ENCODE results near the gene IFT88.
"Not testable (repeated sequence)": the region's sequence is repeated elsewhere in the genome, so short reads cannot be mapped to it uniquely, and the experiment has no call there.

The IFT88 gene

DNA sequence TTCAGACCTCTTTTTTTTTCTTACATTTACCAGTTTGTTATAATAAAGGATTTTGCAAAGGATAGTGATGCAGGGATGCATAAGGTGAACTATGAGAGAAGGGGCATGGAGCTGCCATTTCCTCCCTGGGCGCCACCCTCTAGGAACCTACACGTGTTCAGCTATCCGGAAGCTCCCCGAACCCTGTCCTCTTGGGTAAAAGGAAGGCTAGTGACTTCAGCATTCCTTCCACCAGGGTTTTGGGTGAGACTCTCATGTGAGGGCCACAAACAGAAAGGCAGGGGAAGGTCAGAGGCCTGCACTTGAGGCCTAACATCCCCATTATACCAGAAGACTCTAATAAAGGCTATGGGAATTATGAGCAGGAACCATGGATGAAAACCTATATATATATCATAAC, 57.3 kb downstream of the IFT88 start:
- no peak for DNase-seq (ENCODE audit: low read depth)

DNA sequence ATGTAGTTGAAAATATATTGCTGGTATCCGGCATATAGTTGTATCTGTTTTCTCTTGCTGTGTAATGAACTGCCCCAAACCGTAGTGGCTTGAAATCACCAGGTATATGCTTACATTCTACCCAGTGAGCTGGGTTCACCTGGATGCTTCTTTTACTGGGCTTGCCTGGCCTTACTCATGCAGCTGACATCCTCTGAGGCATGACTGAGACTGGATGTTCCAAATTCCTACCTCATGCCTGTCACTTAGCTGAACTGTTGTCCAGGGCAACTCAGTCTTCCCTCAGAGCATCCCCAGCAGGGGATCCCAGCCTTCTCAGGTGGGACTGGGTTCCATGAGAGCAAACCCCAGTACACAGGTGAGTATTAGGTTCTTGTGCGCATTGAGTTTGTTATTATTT, 66.8 kb downstream of the IFT88 start:
- no peak for DNase-seq (ENCODE audit: low read depth)

DNA sequence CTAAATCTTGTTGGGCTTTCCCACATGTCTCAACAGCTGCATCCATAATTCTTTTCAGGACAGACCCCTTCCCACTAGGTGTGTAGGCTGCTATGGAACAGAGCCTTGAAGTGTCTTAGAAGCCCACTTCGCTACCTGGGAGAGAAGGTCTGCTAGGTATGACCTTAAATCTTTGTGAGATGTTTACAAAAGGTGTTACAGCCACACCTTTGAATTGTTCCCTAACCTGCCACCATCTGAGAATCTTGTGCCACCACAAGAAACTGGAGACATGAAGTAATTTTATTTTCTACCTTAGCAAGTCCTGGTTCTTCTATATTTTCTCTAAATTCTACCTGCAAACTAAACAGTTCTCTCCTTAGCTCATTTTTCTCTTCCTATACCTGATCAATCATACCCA, 69.1 kb downstream of the IFT88 start:
- DNase-seq (ENCODE audit: low read depth) = no peak

DNA sequence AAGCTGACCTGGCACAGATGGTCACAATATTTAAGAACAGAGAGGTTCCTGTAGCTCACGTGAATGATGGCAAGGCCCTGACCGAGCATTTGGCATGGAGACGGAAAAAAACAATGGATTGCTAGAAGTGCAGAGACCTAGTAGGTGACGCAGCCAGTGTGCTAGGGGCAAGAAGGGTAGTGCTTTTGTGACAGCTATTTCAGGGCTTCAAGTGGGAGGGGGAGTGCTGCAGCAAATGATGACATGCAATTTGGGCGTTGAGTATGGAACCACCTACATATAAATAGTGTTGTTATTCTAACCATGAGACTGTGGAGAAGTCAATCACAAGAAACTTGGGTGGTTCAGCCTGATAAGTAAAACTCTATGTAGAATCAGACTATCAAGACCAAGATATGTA, 70.9 kb downstream of the IFT88 start:
- no peak for DNase-seq (ENCODE audit: low read depth)

DNA sequence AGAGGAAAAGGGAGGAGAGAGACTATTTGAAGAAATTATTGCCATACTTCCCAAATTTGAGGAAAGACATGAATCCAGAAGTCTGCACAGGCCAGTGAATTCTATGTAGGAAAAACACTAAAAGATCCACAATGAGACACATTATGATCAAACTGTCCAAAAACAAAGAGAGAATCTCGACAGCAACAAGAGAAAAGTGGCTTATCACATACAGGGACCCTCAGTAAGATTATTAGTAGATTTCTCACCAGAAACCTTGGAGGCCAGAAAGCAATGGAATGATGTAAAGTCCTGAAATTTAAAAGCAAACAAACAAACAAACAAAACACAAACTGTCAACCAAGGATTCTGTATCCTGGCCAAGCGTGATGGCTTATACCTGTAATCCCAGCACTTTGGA, 80.8 kb downstream of the IFT88 start:
- no peak for DNase-seq (ENCODE audit: low read depth)

DNA sequence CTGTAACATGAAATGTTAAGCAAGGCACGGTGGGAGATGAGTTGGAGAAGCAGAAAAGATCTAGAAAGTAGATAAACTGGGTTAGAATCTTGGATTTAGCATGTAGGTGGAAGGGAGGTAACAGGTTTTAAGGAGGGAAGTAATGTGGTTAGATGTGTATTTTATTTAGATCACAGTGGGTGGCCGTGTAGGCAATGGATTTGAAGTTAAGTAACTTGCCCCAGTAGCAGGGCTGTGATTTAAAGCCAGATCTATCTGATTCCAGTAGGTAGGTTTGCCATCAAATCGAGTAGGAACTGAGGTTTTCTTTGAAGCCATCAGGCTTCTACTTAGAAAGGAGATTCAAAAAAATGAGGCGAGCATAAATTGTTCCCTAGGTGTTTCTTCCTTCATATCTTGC, 86.0 kb downstream of the IFT88 start:
- no peak for DNase-seq (ENCODE audit: low read depth)

DNA sequence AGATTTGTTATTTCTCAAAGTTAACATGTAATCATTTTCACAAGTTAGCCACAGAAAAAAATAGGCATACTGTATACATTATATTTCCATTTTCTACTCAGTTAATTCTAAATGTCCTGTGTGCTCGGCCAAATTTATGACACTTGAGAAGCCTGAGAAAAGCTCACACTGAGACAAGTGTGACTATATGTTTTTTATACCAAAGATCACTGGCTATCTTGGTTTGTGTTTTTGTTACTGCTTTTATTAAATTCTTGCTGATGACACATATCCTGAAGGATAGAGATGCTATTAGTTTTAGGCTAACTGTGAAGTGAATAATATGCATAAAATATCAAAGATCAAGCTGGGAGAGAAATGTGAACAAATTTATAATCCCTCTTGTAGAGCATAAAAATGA, 87.2 kb downstream of the IFT88 start:
- no peak for DNase-seq (ENCODE audit: low read depth)

DNA sequence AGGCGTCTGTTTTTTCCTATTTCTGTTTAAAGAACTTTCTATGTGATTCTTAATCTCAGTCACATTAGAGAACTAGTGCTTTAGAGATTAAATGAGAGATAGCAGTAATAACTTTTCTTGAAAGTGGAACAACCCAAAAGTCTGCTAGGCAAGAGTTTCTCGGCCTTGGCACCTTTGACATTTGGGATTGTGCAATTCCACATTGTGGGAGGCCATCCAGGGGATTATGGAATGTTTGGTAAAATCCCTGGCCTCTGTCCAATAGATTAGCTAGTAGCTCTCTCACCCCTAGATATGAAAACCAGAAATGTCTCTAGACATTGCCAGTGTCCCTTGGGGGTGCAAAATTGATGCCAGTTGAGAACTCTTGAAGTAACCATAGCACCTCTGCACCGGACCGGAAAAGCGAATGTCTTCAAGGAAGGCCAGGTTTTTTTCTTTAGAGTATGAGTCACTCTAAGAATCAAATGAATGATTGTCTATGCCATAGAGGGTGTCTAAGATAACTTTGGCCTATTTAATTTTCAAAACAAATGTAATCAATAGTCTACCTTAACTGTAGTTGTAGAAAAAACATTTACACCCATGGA, 91.6 kb downstream of the IFT88 start:
- no peak for DNase-seq (ENCODE audit: low read depth)

DNA sequence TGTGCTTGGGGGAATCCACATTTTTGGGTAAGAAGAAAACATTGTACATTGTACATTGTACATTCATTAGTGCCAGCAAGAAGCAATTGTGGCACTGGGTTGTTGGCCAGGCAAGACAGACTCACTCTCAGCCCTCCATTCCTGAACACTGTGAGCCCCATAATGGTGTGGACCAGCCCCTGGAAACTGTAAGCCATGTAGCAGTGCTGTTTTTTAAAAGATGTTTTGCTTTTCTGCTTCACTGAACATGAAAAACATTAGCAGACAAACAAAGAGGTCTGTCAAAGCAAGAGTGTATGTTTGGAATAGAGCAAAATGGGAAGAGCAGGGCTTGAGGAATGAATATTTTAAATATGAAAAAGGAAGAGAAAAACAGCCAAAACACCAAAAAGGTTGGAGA, 97.4 kb downstream of the IFT88 start:
- no peak for DNase-seq (ENCODE audit: low read depth)

DNA sequence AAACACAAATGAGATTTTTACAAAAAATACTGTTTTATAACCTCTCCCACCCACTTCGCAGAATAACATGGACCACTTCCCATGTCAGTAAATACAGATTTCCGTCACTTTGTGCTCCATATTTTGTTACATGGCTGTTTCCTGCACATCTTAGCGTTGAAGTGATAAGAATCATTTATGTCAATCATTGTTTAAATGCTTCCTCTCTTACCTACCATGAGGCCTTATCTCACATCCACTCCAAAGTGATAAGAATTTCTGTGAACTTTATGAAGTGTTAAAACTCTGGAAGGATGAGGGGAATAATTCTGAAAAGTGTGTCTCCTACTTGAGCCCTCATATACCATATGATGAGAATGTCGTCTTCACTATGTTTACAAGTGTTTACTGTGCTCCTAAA, 100.0 kb downstream of the IFT88 start:
- no peak for DNase-seq (ENCODE audit: low read depth)

DNA sequence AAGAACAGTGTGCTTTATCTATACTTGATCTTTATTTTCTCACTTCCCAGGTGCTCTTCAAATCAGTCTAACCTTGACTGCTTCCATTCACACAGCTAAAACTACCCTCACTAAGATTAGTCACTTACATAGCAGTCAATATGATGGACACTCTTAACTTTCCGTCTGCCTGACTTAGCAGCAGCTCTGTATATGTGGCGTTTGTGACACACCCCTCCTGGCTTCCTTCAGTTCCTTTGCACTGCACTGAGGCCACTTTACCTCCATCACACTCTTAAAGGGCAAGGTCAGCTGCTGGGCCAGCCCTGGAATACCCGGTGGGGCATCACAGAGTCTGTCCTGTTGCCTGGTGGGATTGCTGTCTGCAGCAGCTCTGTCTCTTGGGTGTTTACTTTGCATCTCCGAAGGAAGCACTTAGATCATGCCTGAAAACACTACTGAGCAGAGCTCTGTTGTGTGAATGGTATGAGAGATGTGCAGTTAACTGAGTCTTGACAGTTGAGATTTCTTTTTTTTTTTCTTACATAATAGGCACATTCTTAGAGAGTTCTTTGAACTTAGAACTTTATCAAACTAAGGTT, 101.0 kb downstream of the IFT88 start:
- DNase-seq (ENCODE audit: low read depth) = no peak

DNA sequence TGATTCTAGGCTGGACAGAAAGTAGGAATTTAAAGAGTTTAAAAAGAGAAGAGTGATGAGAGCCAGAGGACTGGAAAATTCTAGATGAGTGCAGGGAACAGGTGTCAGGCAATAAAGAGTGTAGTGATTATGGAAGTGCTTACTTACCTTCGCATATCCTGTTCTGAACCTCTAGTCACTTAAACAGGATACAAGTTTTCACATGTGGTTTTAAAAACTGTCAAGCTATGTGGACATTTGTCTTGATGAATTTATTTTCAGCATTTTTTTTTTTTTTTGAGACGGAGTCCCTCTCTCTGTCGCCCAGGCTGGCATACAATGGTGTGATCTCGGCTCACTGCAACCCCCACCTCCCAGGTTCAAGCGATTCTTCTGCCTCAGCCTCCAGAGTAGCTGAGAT, 102.2 kb downstream of the IFT88 start:
- DNase-seq (ENCODE audit: low read depth) = no peak

DNA sequence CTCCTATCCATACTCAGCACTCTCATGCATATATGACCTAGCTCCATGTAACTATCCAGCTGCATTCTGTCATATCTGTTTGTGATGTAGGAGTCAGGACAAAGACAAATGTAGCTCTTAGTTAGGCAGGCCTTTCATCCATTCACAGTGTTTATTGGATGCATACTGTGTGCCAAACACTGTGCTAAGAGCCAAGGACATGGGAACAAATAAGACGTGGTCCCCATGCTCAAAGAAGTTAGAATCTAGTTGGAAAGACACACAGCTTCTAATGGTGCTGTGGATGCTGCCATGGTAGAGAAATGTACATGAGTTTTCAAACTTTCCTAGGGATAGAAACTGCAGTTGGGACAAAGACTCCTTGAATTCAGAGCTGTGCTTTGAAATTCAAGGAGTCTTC, 104.8 kb downstream of the IFT88 start:
- no peak for DNase-seq (ENCODE audit: low read depth)

DNA sequence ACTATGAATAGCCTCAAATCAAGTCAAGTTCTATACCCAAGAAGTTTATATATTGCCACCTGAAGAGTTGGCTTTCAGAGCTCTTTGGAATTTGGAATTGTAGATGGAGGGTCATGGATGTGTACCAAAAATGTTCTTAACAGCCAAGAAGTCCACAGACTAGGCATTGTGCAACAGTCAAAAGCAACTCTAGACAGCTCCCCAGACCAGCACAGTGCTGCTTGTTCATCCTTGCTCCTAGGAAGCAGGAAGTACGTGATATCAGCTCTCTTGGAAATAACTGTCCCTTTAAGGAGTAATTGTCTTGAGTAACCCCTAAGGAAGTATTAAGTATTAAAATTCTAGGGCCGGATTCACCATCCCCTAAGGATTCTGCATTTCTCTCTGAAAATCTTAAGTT, 105.8 kb downstream of the IFT88 start:
- no peak for DNase-seq (ENCODE audit: low read depth)

DNA sequence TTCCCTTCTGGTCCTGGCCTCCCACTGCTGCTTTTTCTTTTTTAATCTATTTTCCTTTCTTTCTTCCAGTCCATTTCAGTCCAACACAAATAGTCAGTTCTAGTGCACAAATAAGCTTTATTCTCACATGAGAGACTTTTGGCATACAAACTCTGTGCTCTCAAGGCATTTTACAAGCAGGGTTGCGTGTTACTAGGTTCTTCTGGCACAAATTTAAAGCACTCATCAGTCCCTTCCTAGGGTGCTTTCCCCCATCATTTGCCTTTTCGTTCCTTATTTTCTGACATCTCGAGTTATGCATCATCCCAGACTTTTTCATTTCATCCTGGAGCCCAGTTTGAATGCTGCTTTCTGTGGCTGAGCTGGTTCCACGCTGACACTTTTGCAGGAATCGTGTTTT, 106.8 kb downstream of the IFT88 start:
- no peak for DNase-seq (ENCODE audit: low read depth)

DNA sequence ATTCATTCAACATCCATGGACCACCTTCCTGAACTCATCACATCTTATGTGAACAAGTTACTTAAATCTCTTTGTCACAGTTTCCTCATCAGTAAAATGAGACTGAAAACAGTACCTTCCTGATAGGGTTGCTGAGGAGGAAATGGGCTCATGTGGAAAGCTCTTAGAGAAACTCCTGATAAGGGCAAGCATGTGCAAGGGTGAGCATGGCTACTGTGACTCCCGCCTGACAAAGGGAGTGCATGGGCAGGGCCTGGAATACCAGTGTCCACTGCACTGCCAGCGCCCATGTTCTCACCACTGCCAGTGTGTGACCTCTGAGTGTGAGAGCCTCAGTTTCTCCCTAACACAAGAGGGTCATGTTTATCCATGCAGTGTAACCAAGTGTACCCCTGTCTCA, 109.3 kb downstream of the IFT88 start:
- DNase-seq (ENCODE audit: low read depth) = no peak

DNA sequence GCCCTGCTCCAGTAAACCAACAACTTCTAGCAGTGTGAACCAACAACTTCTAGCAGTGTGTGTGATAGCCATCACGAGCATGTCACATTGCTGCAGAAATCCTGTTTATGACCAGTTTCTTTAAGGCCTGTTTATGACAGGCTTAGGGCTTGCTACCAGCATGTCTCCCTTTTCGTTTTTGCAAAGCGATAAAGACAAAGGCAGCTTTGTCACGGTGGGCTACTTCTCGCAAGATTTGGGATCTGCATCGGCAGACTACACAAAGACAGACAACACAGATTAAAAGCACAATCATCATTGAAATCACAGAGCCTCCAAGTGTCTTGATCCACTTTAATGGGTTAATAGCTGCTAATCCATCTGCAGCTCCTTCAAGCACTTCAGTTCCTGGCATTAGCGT, 111.6 kb downstream of the IFT88 start:
- not testable (repeated sequence) for DNase-seq (ENCODE audit: low read depth)

DNA sequence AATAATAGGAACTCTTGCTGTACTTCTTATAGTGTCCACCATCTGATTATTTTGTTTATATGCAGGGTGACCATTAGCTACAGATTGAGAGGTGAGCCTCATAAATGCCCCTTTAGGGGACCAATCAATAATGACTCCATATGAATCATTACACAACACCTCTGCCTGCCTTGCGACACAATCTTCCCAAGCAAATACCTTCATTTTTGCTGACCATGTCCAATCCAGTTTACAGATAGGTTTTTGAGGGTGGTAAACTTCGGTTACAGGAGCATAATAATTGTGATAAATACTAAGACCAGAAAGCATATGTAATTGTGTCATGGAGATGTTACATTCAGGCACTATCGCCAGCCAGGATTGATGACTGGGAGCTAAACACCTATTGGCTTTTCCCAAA, 112.9 kb downstream of the IFT88 start:
- DNase-seq (ENCODE audit: low read depth) = no peak

DNA sequence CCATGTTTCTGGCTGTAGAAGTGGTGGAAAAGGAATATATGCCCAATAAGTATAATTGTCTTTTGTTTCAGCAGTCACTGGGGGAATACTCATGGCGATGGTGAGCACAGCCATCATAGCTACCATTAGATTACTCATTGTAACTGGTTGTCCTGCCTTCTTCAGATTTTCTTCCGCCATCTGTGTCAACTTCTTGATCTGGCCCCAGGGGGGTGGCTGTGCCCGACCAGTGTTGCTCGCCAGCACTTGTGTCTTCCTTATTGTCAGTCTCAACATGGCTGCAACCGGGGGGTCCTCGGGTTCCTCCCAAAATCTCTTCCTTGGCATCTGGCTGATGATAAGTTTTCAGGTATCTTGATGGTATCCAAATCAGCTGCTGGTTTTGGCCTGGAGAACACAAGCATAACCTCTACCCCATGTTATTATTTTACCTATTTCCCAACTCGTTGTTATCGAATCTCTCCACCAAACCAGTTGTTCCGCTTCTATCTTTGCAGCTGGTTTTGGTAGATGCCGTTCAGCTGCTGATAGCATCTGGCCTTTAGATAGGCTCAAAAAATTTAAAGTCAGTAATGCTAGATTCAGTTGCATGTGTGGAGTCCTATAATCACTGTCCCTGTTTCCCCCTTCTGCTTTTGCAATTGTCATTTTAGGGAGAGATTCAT, 113.6 kb downstream of the IFT88 start:
- DNase-seq (ENCODE audit: low read depth) = no peak

DNA sequence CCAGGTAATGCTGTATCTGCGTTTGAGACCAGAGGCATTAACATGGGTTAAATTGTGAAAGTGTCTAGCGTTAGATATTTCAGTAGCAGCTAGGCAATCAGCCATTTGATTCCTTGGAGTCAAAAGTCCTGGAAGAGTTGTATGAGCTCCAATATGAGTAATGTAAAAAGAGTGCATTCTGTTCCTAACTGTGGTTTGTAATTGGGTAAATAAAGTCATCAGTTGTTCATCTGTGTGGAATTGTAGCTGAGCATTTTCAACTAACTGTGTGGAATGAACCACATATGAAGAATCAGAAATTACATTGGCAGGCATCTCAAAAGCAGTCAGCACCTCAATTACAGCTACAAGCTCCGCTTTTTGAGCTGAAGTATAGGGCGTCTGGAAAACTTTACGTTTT, 114.5 kb downstream of the IFT88 start:
- not testable (repeated sequence) for DNase-seq (ENCODE audit: low read depth)

DNA sequence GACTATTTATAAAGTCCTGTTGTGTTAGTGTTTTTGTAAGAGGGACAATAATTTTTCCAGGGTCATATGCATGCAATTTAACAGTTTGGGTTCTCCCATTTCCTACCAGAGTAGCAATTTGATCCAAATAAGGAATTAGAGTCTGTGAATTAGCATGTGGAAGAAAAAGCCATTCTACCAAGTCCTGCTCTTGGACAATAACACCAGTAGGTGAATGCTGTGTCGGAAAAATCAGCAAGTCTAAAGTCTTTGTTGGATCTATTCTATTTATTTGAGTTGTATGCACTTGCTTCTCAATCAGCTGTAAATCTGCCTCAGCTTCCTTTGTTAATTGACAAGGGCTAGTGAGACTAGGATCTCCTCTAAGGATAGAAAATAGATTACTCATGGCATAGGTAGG, 115.1 kb downstream of the IFT88 start:
- no peak for DNase-seq (ENCODE audit: low read depth)

DNA sequence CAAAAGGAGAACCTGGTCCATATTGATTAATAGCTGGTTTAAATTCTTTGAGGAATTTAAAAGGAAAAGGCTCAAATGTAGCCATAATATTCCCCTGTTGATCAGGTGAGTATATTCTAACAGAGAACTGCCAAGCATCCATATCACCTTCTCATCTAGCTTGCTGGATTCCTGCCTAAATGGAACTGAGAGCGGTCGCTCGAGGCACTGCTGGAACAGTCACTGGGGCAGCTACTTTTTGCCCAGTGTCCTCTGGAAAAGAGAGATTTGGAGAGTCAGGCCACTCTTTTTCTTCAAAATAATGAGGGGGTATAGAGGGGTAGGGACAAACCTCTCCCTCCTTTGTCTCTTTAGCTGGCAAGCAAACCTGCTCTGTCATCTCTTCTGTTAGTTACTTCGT, 117.1 kb downstream of the IFT88 start:
- DNase-seq (ENCODE audit: low read depth) = no peak

DNA sequence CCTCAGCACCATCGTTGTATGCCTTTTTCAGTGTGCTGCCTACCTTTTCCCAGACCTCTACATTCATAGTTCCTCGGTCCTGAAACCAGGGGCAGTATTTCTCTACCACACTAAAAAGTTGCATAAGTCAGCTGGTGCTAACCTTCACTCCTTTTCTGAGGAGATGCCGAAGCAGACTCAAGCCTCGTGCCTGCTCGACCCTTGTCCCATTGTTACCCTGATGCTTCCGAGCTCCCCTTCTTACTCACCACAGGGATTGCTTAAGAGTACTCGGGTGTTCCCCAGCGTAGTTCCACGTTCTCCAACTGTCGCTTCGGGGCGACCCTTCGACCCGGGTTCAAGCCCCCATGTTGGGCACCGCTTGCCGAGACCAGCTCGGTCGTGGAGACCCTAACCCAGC, 117.6 kb downstream of the IFT88 start:
- DNase-seq (ENCODE audit: low read depth) = no peak

DNA sequence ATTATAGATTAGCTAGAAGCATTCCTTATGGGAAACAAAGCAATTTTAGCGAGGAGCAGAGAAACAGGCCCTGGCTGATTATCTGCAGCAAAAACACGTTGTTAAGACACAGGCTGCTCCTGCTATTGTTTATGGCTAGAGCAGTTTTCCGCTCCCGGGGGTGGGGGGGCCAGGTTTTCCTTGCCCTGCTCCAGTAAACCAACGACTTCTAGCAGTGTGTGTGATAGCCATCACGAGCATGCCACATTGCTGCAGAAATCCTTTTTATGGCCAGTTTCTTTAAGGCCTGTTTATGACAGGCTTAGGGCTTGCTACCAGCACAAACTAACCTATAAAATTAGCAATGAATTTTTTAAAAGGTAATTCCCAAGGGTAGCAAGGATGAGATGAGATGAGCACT, 118.1 kb downstream of the IFT88 start:
- no peak for DNase-seq (ENCODE audit: low read depth)
